Fibroblast of the aortic adventitia (primary cell): ENCODE measurements around the gene SLC2A9. TPM values are rescaled to one million over a fixed set of nuclear protein-coding genes. Genes with fewer than 3 reads are reported as not detected.

Experiments used
- DNase-seq: peaks from one replicate; pipeline ENCODE4 v3.0.0-alpha.2; 2010; ENCODE audit warnings: low read depth
- H3K4me3 ChIP-seq: 2 replicates; pipeline ENCODE4 v1.5.1; 2011; ENCODE audit warnings: low read depth, mild to moderate bottlenecking, control low read depth, low read length, moderate library complexity
- total RNA-seq: library from RNA; depleted of rRNA; stranded (reverse); fragments of >200 nt; gene quantifications from 2 replicates; pipeline ENCODE4 v1.2.3, GENCODE V29; 2012; ENCODE audit warnings: low replicate concordance
- TF ChIP-seq, protein P1 (sequence below): IDR thresholded peaks from 2 replicates; pipeline ENCODE4 v1.5.1; 2011; ENCODE audit warnings: mild to moderate bottlenecking, low read length, control low read depth, inconsistent platforms; ENCODE audit not compliant: insufficient read depth

Gene SLC2A9
- total RNA-seq, 1 donor: 0.90 TPM

DNA sequence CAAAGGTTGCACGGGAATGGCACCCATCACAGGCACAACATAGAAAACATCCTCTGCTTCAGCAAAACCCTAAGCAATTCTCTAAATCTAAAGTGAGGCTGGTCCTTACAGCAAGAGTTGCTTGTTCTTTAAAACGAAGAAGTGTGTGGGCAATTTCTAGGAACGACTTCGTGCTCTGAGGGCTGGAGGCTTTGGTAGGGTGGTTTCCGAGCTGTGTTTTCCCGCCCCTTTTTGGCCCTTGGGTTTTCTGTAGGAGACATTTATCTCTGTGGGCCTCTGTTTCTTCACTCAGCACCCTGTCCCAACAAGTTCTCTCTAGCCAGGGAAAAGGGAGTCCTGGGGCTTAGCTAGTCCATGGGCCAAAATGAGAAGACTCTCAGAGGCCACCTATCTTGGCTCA is 84.2 kb downstream of the SLC2A9 start:
- DNase-seq: no peak
- H3K4me3 ChIP-seq: no peak overlapping the region
- TF ChIP-seq, protein P1, sequence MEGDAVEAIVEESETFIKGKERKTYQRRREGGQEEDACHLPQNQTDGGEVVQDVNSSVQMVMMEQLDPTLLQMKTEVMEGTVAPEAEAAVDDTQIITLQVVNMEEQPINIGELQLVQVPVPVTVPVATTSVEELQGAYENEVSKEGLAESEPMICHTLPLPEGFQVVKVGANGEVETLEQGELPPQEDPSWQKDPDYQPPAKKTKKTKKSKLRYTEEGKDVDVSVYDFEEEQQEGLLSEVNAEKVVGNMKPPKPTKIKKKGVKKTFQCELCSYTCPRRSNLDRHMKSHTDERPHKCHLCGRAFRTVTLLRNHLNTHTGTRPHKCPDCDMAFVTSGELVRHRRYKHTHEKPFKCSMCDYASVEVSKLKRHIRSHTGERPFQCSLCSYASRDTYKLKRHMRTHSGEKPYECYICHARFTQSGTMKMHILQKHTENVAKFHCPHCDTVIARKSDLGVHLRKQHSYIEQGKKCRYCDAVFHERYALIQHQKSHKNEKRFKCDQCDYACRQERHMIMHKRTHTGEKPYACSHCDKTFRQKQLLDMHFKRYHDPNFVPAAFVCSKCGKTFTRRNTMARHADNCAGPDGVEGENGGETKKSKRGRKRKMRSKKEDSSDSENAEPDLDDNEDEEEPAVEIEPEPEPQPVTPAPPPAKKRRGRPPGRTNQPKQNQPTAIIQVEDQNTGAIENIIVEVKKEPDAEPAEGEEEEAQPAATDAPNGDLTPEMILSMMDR: no peak

DNA sequence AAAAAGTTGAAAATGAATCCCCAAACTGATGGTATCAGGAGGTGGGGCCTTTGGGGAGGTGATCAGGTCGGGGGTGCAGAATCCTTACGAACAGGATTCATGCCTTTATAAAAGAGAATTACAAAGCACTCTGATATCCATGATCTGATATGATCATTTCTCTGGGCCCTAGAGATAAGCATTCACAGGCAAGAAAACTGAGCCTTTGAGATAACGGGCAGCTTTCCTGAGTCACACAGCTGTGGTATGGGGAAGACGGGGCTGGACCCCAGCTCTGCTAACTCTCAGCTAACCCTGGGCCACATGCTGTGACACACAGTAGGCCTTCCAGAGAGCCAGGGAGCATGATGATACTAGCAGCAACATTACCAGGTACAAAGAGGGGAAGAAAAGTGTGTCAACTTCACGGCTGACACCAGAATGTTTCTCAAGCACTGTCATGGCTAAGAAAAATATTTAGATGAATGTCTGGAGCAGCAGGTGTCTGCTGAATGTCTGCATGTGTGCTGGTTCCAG is 85.1 kb downstream of the SLC2A9 start:
- no peak overlapping the region for H3K4me3 ChIP-seq
- DNase-seq: no peak
- TF ChIP-seq, protein P1: no peak

DNA sequence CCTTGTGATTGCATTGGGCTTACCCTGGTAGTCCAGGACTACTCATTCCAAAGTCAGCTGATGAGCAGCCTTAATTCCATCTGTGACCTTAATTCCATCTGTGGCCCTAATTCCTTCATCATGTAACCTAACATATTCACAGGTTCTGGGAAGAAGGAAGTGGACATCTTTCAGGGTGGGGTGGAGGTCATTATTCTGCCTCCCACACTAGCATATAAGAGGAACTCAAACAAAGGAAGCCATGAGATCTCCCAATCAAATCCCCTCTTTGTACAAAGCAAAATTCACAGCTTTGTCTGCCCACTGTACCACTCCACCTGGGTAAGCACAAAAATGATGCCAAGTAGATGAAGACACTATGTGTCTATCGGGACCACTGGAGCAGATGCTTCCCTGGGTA is 87.3 kb downstream of the SLC2A9 start:
- H3K4me3 ChIP-seq: no peak overlapping the region
- TF ChIP-seq, protein P1: no peak
- DNase-seq: no peak

DNA sequence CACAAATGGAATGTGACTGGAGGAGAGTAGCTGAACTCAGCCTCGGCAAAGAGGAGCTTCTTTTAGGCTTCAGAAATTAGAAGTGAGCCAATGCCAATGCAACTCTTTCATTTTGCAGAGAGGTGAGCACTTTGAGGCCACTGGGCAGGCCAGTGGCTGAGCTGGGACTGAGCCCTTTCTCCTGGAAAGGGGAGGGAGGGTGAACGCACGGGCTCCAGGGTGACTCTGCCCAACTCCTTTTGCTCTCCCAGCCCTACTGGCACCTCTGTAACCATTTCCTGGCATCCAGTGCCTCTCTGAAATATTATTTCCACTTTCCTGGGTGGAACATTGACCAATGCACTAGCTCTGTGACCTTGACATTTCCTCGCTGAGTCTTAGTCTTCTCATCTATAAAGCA is 88.1 kb downstream of the SLC2A9 start:
- no peak for DNase-seq
- TF ChIP-seq, protein P1: no peak
- no peak overlapping the region for H3K4me3 ChIP-seq

- DNase-seq: no peak
- no peak overlapping the region for H3K4me3 ChIP-seq
- TF ChIP-seq, protein P1: no peak
Observed at GRCh38 chr4:9932771-9933170, 88.5 kb downstream of the SLC2A9 start.

- no peak for DNase-seq
- H3K4me3 ChIP-seq: no peak overlapping the region
- TF ChIP-seq, protein P1: no peak
Observed at GRCh38 chr4:9931146-9931545, 90.2 kb downstream of the SLC2A9 start.

DNA sequence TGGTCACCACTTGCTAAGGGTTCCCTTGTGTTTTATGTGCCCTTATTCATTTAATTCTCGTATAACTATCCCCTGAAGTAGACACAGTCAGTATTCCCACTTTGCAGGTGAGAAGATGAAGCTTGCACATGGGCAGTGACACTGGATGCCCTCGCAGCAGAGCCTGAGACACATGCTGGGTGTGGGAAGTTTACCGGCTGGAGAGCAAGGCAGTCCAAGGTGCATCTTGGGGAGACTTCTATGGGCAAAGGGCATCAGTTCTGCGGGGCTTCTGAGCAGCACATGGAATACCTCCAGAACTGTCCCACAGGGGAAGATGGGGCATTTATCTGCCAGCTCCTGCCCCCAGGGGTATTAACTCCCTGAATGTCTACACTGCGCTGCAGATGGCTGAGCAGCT is 92.2 kb downstream of the SLC2A9 start:
- no peak overlapping the region for H3K4me3 ChIP-seq
- no peak for DNase-seq
- TF ChIP-seq, protein P1: no peak
